ENCODE results near the gene PTGER2.
A peak's percentile ranks its signal among the peaks of the same experiment; 100 is the strongest.

The PTGER2 gene

GRCh38 chr14:52333823-52334657 lies 19.9 kb downstream of the PTGER2 start:
- peak; percentile 64 for DNase-seq (ENCODE audit: low read depth)
- no peak for TF ChIP-seq CTCF (conservative IDR thresholded peaks at IDR 0.05; ENCODE audit: low read depth, low read length)
- no peak overlapping the region for H3K4me3 ChIP-seq (ENCODE audit: low read depth, low read length)

- no peak for TF ChIP-seq CTCF (conservative IDR thresholded peaks at IDR 0.05; ENCODE audit: low read depth, low read length)
- H3K4me3 ChIP-seq (ENCODE audit: low read depth, low read length): no peak overlapping the region
Observed at GRCh38 chr14:52336241-52336640, 22.1 kb downstream of the PTGER2 start.

GRCh38 chr14:52338051-52338681 lies 24.1 kb downstream of the PTGER2 start:
- H3K4me3 ChIP-seq (ENCODE audit: low read depth, low read length): no peak overlapping the region
- DNase-seq (ENCODE audit: low read depth): peak; percentile 74
- TF ChIP-seq CTCF (conservative IDR thresholded peaks at IDR 0.05; ENCODE audit: low read depth, low read length): no peak

More at GRCh38 chr14:52336241-52336640, 22.1 kb downstream of the PTGER2 start:
- no peak for DNase-seq (ENCODE audit: low read depth)

- H3K4me3 ChIP-seq (ENCODE audit: low read depth, low read length): no peak overlapping the region
- TF ChIP-seq CTCF (conservative IDR thresholded peaks at IDR 0.05; ENCODE audit: low read depth, low read length): no peak
- DNase-seq (ENCODE audit: low read depth): no peak
Observed at GRCh38 chr14:52339262-52339661, 25.1 kb downstream of the PTGER2 start.

- peak; percentile 57 for DNase-seq (ENCODE audit: low read depth)
- no peak for TF ChIP-seq CTCF (conservative IDR thresholded peaks at IDR 0.05; ENCODE audit: low read depth, low read length)
- no peak overlapping the region for H3K4me3 ChIP-seq (ENCODE audit: low read depth, low read length)
Observed at GRCh38 chr14:52342849-52343596, 28.9 kb downstream of the PTGER2 start.

GRCh38 chr14:52346778-52347177 lies 32.7 kb downstream of the PTGER2 start:
- no peak for DNase-seq (ENCODE audit: low read depth)
- no peak overlapping the region for H3K4me3 ChIP-seq (ENCODE audit: low read depth, low read length)
- no peak for TF ChIP-seq CTCF (conservative IDR thresholded peaks at IDR 0.05; ENCODE audit: low read depth, low read length)

All from choroid plexus epithelial cell (primary cell).